Fibroblast of pulmonary artery (primary cell): ENCODE measurements around the gene PIMREG.

ENCODE experiments used
- DNase-seq: peaks from one replicate; pipeline ENCODE4 v3.0.0-alpha.2; 2010; ENCODE audit warnings: low read depth
- H3K4me3 ChIP-seq: replicated peaks from 2 replicates; pipeline ENCODE4 v1.5.1; 2011; ENCODE audit warnings: low read depth, mild to moderate bottlenecking, control low read depth, low read length, moderate library complexity
- CTCF ChIP-seq: IDR thresholded peaks from 2 replicates; pipeline ENCODE4 v1.5.1; 2011; ENCODE audit warnings: mild to moderate bottlenecking, control low read depth, low read length, inconsistent platforms; ENCODE audit errors: missing control alignments

PIMREG gene

GRCh38 chr17:6461246-6461645, 17.0 kb downstream of the PIMREG start:
- no peak for TF ChIP-seq CTCF
- DNase-seq: no peak
- H3K4me3 ChIP-seq: no peak overlapping the region

- no peak for DNase-seq
- H3K4me3 ChIP-seq: no peak overlapping the region
These were observed 17.7 kb downstream of the PIMREG start for GRCh38 chr17:6461792-6462524.

GRCh38 chr17:6462692-6463091, 18.4 kb downstream of the PIMREG start:
- no peak for TF ChIP-seq CTCF
- H3K4me3 ChIP-seq: no peak overlapping the region
- no peak for DNase-seq

More at GRCh38 chr17:6461792-6462524, 17.7 kb downstream of the PIMREG start:
- no peak for TF ChIP-seq CTCF

GRCh38 chr17:6463616-6464445, 19.6 kb downstream of the PIMREG start:
- no peak for DNase-seq
- no peak overlapping the region for H3K4me3 ChIP-seq
- TF ChIP-seq CTCF: no peak

- H3K4me3 ChIP-seq: no peak overlapping the region
- no peak for TF ChIP-seq CTCF
- DNase-seq: no peak
These were observed 20.3 kb downstream of the PIMREG start for GRCh38 chr17:6464446-6465041.

GRCh38 chr17:6465206-6466003, 21.1 kb downstream of the PIMREG start:
- TF ChIP-seq CTCF: no peak
- DNase-seq: no peak

More at GRCh38 chr17:6465206-6466003, 21.1 kb downstream of the PIMREG start:
- H3K4me3 ChIP-seq: no peak overlapping the region
